ENCODE measurements around the gene SLC22A15. TPM values are rescaled to one million over a fixed set of nuclear protein-coding genes. Genes with fewer than 3 reads are reported as not detected.

SLC22A15 gene
- total RNA-seq, 3 donors from 2014 or later: 2.0 to 2.7 (median 2.4) TPM

- TF ChIP-seq, protein P1, sequence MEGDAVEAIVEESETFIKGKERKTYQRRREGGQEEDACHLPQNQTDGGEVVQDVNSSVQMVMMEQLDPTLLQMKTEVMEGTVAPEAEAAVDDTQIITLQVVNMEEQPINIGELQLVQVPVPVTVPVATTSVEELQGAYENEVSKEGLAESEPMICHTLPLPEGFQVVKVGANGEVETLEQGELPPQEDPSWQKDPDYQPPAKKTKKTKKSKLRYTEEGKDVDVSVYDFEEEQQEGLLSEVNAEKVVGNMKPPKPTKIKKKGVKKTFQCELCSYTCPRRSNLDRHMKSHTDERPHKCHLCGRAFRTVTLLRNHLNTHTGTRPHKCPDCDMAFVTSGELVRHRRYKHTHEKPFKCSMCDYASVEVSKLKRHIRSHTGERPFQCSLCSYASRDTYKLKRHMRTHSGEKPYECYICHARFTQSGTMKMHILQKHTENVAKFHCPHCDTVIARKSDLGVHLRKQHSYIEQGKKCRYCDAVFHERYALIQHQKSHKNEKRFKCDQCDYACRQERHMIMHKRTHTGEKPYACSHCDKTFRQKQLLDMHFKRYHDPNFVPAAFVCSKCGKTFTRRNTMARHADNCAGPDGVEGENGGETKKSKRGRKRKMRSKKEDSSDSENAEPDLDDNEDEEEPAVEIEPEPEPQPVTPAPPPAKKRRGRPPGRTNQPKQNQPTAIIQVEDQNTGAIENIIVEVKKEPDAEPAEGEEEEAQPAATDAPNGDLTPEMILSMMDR (IDR thresholded peaks at IDR 0.05): no peak
- DNase-seq: no peak
- Histone ChIP-seq H3K4me1 (ENCODE audit: low read depth) (no peaks in the 10 kb centered on the region), H3K4me3 (no peak overlapping the region), H3K9me3 (no peaks in the 10 kb centered on the region), H3K36me3 (ENCODE audit: low read depth) (no peaks in the 10 kb centered on the region)
- no peak for ATAC-seq
- intact Hi-C loops (cut with DNase I, micrococcal nuclease): no loop called here
Observed at GRCh38 chr1:115946116-115946515, 30.2 kb upstream of the SLC22A15 start.

- TF ChIP-seq, protein P1 (IDR thresholded peaks at IDR 0.05): no peak
- H3K4me3 ChIP-seq: no peak overlapping the region
- intact Hi-C loops (cut with DNase I, micrococcal nuclease): no loop called here
- no peaks in the 10 kb centered on the region for H3K9me3 ChIP-seq
- DNase-seq (no peak), ATAC-seq (no peak)
- H3K36me3 ChIP-seq (ENCODE audit: low read depth): no peaks in the 10 kb centered on the region
- no peaks in the 10 kb centered on the region for H3K4me1 ChIP-seq (ENCODE audit: low read depth)
Observed at GRCh38 chr1:115949156-115949555, 27.2 kb upstream of the SLC22A15 start.

GRCh38 chr1:115951560-115951959 lies 24.8 kb upstream of the SLC22A15 start:
- ATAC-seq: no peak
- TF ChIP-seq, protein P1 (IDR thresholded peaks at IDR 0.05): no peak
- H3K4me3 ChIP-seq: no peak overlapping the region
- no peaks in the 10 kb centered on the region for H3K9me3 ChIP-seq
- intact Hi-C loops (cut with DNase I, micrococcal nuclease): no loop called here
- no peaks in the 10 kb centered on the region for H3K36me3 ChIP-seq (ENCODE audit: low read depth)
- DNase-seq: no peak
- H3K4me1 ChIP-seq (ENCODE audit: low read depth): no peaks in the 10 kb centered on the region

GRCh38 chr1:115952547-115952946 lies 23.8 kb upstream of the SLC22A15 start:
- intact Hi-C loops (cut with DNase I, micrococcal nuclease): no loop called here
- no peak overlapping the region for H3K4me3 ChIP-seq
- no peaks in the 10 kb centered on the region for H3K4me1 ChIP-seq (ENCODE audit: low read depth)
- H3K36me3 ChIP-seq (ENCODE audit: low read depth): no peaks in the 10 kb centered on the region
- no peaks in the 10 kb centered on the region for H3K9me3 ChIP-seq
- ATAC-seq (peak; percentile 66), DNase-seq (peak in 1 of 3 donors; percentile 14)
- TF ChIP-seq, protein P1 (IDR thresholded peaks at IDR 0.05): no peak

DNA sequence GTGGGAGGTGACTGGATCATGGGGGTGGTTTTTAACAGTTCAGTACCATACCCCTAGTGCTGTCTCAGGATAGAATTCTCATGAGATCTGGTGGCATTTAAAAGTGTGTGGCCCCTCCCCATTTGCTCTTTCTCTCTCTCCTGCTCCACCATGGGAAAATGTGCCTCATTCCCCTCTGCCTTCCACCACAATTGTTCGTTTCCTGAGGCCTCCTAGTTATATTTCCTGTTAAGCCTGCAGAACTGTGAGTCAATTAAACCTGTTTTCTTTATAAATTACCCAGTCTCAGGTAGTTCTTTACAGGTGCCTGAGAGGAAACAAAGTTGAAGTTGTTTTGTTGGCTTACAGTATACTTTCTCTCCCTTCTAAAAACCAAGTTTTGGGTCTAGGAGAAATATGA lies 23.1 kb upstream of the SLC22A15 start:
- no peaks in the 10 kb centered on the region for H3K4me1 ChIP-seq (ENCODE audit: low read depth)
- intact Hi-C loops (cut with DNase I, micrococcal nuclease): no loop called here
- TF ChIP-seq, protein P1 (IDR thresholded peaks at IDR 0.05): no peak
- H3K4me3 ChIP-seq: no peak overlapping the region
- no peaks in the 10 kb centered on the region for H3K9me3 ChIP-seq
- ATAC-seq (no peak), DNase-seq (no peak)
- H3K36me3 ChIP-seq (ENCODE audit: low read depth): no peaks in the 10 kb centered on the region

GRCh38 chr1:115954684-115955083 lies 21.6 kb upstream of the SLC22A15 start:
- ATAC-seq: no peak
- no peak for DNase-seq
- TF ChIP-seq, protein P1 (IDR thresholded peaks at IDR 0.05): no peak
- Histone ChIP-seq H3K36me3 (ENCODE audit: low read depth) (no peaks in the 10 kb centered on the region), H3K4me3 (no peak overlapping the region), H3K4me1 (ENCODE audit: low read depth) (no peaks in the 10 kb centered on the region), H3K9me3 (no peaks in the 10 kb centered on the region)
- intact Hi-C loops (cut with DNase I, micrococcal nuclease): no loop called here

All from mucosa of descending colon (tissue), 3 donors.